HG03354 (cell line): ENCODE results near the gene GCKR.

Source experiments
- ATAC-seq: cut with Tn5 transposase; IDR thresholded peaks from one replicate; pipeline ENCODE4 v1.9.1; 2021; ENCODE audit warnings: mild to moderate bottlenecking; ENCODE audit not compliant: unreplicated experiment, poor library complexity, severe bottlenecking

GCKR gene

DNA sequence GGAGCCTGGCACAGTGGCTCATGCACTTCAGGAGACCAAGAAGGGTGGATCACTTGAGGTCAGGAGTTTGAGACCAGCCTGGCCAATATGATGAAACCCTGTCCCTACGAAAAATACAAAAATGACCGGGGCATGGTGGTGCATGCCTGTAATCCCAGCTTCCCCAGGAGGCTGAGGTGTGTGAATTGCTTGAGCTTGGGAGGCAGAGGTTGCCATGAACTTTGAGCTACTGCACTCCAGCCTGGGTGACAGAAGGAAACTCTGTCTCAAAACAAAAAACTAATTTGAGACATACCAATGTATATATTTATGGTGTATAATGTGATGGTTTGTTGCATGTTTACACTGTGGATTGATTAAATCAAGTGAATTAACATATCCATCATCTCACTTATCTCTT, 64.4 kb downstream of the GCKR start:
- ATAC-seq, result no peak

GRCh38 chr2:27566628-27567027, 70.0 kb downstream of the GCKR start:
- ATAC-seq, result no peak

DNA sequence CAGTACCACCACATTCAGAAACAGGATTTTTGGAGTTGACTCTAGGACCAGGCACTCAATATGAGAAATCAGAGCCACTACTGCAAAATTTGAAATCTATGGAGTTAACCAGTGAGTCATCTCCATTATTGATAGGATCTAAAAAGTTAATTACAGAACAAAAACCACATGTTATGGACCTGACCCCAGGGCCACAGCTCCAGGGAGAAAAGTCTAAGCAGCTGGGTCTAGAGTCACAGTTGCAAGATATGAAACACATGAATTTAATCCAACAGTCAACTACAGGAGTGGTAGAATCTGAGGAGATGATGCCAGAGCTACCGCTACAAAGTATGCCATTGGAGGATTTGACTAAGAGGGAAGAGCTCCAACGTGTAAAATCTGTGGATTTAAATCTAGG, 72.8 kb downstream of the GCKR start:
- no peak for ATAC-seq

GRCh38 chr2:27571197-27571596, 74.6 kb downstream of the GCKR start:
- ATAC-seq, result no peak

- ATAC-seq, result no peak
Observed at GRCh38 chr2:27571681-27572080, 75.0 kb downstream of the GCKR start.

- no peak for ATAC-seq
Observed at GRCh38 chr2:27572439-27572838, 75.8 kb downstream of the GCKR start.

DNA sequence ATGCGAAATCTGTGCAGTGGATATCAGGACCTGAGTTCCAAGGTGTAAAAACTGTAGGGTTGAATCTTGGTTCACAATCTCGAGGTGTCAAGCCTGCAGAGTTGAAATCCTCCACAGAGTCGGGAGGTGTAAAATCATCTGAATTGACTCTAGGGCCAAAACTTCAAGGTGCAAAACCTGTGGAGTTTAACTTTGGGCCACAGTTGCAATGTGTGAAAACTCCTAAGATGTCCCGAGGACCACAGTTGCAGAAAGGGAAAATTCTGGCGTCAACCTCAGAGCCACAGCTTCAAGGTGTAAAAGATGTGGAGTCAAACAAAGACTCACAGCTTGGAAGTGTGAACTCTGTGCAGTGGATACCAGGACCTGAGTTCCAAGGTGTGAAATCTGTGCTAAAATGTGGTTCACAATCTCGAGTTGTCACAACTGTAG, 76.4 kb downstream of the GCKR start:
- ATAC-seq, result no peak
